ENCODE results near the gene ZMYM3. TPM values are rescaled to one million over a fixed set of nuclear protein-coding genes. Genes with fewer than 3 reads are reported as not detected.
A peak's percentile ranks its signal among the peaks of the same experiment; 100 is the strongest.
"Not testable (repeated sequence)": the region's sequence is repeated elsewhere in the genome, so short reads cannot be mapped to it uniquely, and the experiment has no call there.

Gene ZMYM3
- total and polyA plus RNA-seq, 2 donors (not counting 1 experiment from before 2014, with no cell fraction given) = 21.8 to 40.6 TPM

- Histone ChIP-seq H2AFZ (ENCODE audit: insufficient read depth, low read depth, low read length, poor library complexity, severe bottlenecking) (peak overlapping the region; percentile 82), H3K4me3 (ENCODE audit: control extremely low read depth in 1 of 5, extremely low read depth in 1 of 5, insufficient read depth in 1 of 5, low read depth in 2 of 5, low read length in 4 of 5) (peak overlapping the region; percentile 41 to 83 (median 59)), H3K79me2 (ENCODE audit: control insufficient read depth, insufficient read depth, low read length) (peaks cover 35% of the 10 kb centered on the region), H3K9me3 (ENCODE audit: control extremely low read depth in 1 of 3, control insufficient read depth in 2 of 3, insufficient read depth in 1 of 3, low read length in 2 of 3) (no peaks in the 10 kb centered on the region), H3K4me2 (replicated peaks; ENCODE audit: low read depth, low read length, poor library complexity, severe bottlenecking) (peak overlapping the region; percentile 76), H3K4me1 (ENCODE audit: control insufficient read depth in 2 of 2, insufficient read depth in 2 of 2, low read length in 2 of 2) (peaks cover 16 to 17% of the 10 kb centered on the region in 2 donors), H4K20me1 (ENCODE audit: control insufficient read depth, insufficient read depth, low read length, poor library complexity, severe bottlenecking) (no peaks in the 10 kb centered on the region), H3K27ac (ENCODE audit: low read length in 2 of 2) (peak overlapping the region; percentile 94 to 95), H3K9ac (ENCODE audit: low read length) (peak overlapping the region; percentile 84), H3K36me3 (replicated peaks in 1 of 2; ENCODE audit: control extremely low read depth in 1 of 2, control insufficient read depth in 1 of 2, extremely low read depth in 1 of 2, insufficient read depth in 2 of 2, low read length in 1 of 2) (no peaks in the 10 kb centered on the region), H3K27me3 (replicated peaks in 1 of 4; ENCODE audit: control extremely low read depth in 1 of 4, control insufficient read depth in 3 of 4, insufficient read depth in 4 of 4, low read length in 3 of 4) (no peaks in the 10 kb centered on the region)
- DNase-seq (no peak), ATAC-seq (ENCODE audit: low read depth) (peak; percentile 39)
- Mint-ChIP-seq H3K27me3 (no peaks in the 10 kb centered on the region), H3K4me3 (peak overlapping the region; percentile 95), H3K9me3 (ENCODE audit: insufficient read depth) (no peaks in the 10 kb centered on the region), H3K4me1 (peaks cover 22% of the 10 kb centered on the region), H3K27ac (peak overlapping the region; percentile 98)
- ChIA-PET CTCF (interaction anchor here (0.9 to 2.1 kb wide), 6 partner anchors 28 to 103 kb away, joined by 3 to 14 read pairs (median 4); partner anchors contain the start of genes TAF1 and ZMYM3), POLR2A (interaction anchor here (0.5 to 1.8 kb wide), 6 partner anchors 22 to 962 kb away, joined by 3 to 40 read pairs (median 14); partner anchors contain the start of genes TAF1 and ZMYM3)
- TF ChIP-seq, protein P1, sequence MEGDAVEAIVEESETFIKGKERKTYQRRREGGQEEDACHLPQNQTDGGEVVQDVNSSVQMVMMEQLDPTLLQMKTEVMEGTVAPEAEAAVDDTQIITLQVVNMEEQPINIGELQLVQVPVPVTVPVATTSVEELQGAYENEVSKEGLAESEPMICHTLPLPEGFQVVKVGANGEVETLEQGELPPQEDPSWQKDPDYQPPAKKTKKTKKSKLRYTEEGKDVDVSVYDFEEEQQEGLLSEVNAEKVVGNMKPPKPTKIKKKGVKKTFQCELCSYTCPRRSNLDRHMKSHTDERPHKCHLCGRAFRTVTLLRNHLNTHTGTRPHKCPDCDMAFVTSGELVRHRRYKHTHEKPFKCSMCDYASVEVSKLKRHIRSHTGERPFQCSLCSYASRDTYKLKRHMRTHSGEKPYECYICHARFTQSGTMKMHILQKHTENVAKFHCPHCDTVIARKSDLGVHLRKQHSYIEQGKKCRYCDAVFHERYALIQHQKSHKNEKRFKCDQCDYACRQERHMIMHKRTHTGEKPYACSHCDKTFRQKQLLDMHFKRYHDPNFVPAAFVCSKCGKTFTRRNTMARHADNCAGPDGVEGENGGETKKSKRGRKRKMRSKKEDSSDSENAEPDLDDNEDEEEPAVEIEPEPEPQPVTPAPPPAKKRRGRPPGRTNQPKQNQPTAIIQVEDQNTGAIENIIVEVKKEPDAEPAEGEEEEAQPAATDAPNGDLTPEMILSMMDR (IDR thresholded peaks at IDR 0.05) = no peak
- TF ChIP-seq EZH2 (IDR thresholded peaks at IDR 0.05; ENCODE audit: borderline replicate concordance, insufficient read depth, low read depth, low read length, poor library complexity, severe bottlenecking) = no peak
- intact Hi-C loops (cut with micrococcal nuclease) = loop anchor here (1.0 kb wide), 5 partner anchors 28 to 214 kb away; partner anchors contain the start of genes MED12, SNX12, TAF1 and ZMYM3
- WGBS (ENCODE audit: insufficient coverage) = 0% methylated on average over 7 of the region's 16 CpGs
Observed at GRCh38 chrX:71282514-71283402, 28.8 kb upstream of the ZMYM3 start.

- H3K27me3 ChIP-seq (replicated peaks in 1 of 4; ENCODE audit: control extremely low read depth in 1 of 4, control insufficient read depth in 3 of 4, insufficient read depth in 4 of 4, low read length in 3 of 4); DNase-seq; H3K4me3 ChIP-seq (ENCODE audit: control extremely low read depth in 1 of 5, extremely low read depth in 1 of 5, insufficient read depth in 1 of 5, low read depth in 2 of 5, low read length in 4 of 5); H2AFZ ChIP-seq (ENCODE audit: insufficient read depth, low read depth, low read length, poor library complexity, severe bottlenecking); intact Hi-C loops (cut with micrococcal nuclease); H4K20me1 ChIP-seq (ENCODE audit: control insufficient read depth, insufficient read depth, low read length, poor library complexity, severe bottlenecking); H3K27me3 Mint-ChIP-seq; H3K36me3 ChIP-seq (replicated peaks in 1 of 2; ENCODE audit: control extremely low read depth in 1 of 2, control insufficient read depth in 1 of 2, extremely low read depth in 1 of 2, insufficient read depth in 2 of 2, low read length in 1 of 2); H3K9me3 ChIP-seq (ENCODE audit: control extremely low read depth in 1 of 3, control insufficient read depth in 2 of 3, insufficient read depth in 1 of 3, low read length in 2 of 3); H3K9ac ChIP-seq (ENCODE audit: low read length); H3K27ac Mint-ChIP-seq; H3K4me2 ChIP-seq (replicated peaks; ENCODE audit: low read depth, low read length, poor library complexity, severe bottlenecking); CTCF ChIA-PET; H3K27ac ChIP-seq (ENCODE audit: low read length in 2 of 2); ATAC-seq (ENCODE audit: low read depth); H3K9me3 Mint-ChIP-seq (ENCODE audit: insufficient read depth); H3K4me3 Mint-ChIP-seq: not testable (repeated sequence)
- H3K4me1 ChIP-seq (ENCODE audit: control insufficient read depth in 2 of 2, insufficient read depth in 2 of 2, low read length in 2 of 2) = peaks cover 16% of the 10 kb centered on the region in 2 donors
- WGBS (ENCODE audit: insufficient coverage) = 95% methylated on average over 4 of the region's 11 CpGs
- peaks cover 21% of the 10 kb centered on the region for H3K4me1 Mint-ChIP-seq
- H3K79me2 ChIP-seq (ENCODE audit: control insufficient read depth, insufficient read depth, low read length) = peaks cover 20% of the 10 kb centered on the region
- POLR2A ChIA-PET = interaction anchor here (0.6 kb wide), 1 partner anchor 159 kb away, joined by 4 read pairs; no protein-coding TSS in a partner anchor
Observed at GRCh38 chrX:71281300-71281699, 27.4 kb upstream of the ZMYM3 start.

DNA sequence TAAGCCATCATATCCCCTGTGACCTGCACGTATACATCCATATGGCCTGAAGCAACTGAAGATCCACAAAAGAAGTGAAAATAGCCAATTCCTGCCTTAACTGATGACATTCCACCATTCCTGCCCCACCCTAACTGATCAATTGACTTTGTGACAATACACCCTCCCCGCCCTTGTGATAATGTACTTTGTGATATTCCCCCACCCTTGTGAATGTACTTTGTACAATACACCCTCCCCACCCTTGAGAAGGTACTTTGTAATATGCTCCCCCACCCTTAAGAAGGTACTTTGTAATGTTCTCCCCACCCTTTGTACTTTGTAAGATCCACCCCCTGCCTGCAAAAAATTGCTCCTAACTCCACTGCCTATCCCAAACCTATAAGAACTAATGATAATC lies 18.4 kb upstream of the ZMYM3 start:
- ATAC-seq (ENCODE audit: low read depth); H3K9me3 Mint-ChIP-seq (ENCODE audit: insufficient read depth); H3K4me1 Mint-ChIP-seq; H4K20me1 ChIP-seq (ENCODE audit: control insufficient read depth, insufficient read depth, low read length, poor library complexity, severe bottlenecking); CTCF ChIA-PET; H3K9ac ChIP-seq (ENCODE audit: low read length); H3K27me3 ChIP-seq (replicated peaks in 1 of 4; ENCODE audit: control extremely low read depth in 1 of 4, control insufficient read depth in 3 of 4, insufficient read depth in 4 of 4, low read length in 3 of 4); H3K4me3 Mint-ChIP-seq; H3K27ac ChIP-seq (ENCODE audit: low read length in 2 of 2); DNase-seq; H3K4me1 ChIP-seq (ENCODE audit: control insufficient read depth in 2 of 2, insufficient read depth in 2 of 2, low read length in 2 of 2); H3K36me3 ChIP-seq (replicated peaks in 1 of 2; ENCODE audit: control extremely low read depth in 1 of 2, control insufficient read depth in 1 of 2, extremely low read depth in 1 of 2, insufficient read depth in 2 of 2, low read length in 1 of 2); H3K27ac Mint-ChIP-seq; H3K27me3 Mint-ChIP-seq; H3K79me2 ChIP-seq (ENCODE audit: control insufficient read depth, insufficient read depth, low read length); H2AFZ ChIP-seq (ENCODE audit: insufficient read depth, low read depth, low read length, poor library complexity, severe bottlenecking); H3K9me3 ChIP-seq (ENCODE audit: control extremely low read depth in 1 of 3, control insufficient read depth in 2 of 3, insufficient read depth in 1 of 3, low read length in 2 of 3); H3K4me2 ChIP-seq (replicated peaks; ENCODE audit: low read depth, low read length, poor library complexity, severe bottlenecking); intact Hi-C loops (cut with micrococcal nuclease); H3K4me3 ChIP-seq (ENCODE audit: control extremely low read depth in 1 of 5, extremely low read depth in 1 of 5, insufficient read depth in 1 of 5, low read depth in 2 of 5, low read length in 4 of 5): not testable (repeated sequence)
- 100% methylated on average over 1 of the region's 2 CpGs for WGBS (ENCODE audit: insufficient coverage)
- POLR2A ChIA-PET = interaction anchor here (0.7 kb wide), 1 partner anchor 20 kb away, joined by 6 read pairs; no protein-coding TSS in a partner anchor
